ENCODE measurements around the gene HOXA11.

The HOXA11 gene

DNA sequence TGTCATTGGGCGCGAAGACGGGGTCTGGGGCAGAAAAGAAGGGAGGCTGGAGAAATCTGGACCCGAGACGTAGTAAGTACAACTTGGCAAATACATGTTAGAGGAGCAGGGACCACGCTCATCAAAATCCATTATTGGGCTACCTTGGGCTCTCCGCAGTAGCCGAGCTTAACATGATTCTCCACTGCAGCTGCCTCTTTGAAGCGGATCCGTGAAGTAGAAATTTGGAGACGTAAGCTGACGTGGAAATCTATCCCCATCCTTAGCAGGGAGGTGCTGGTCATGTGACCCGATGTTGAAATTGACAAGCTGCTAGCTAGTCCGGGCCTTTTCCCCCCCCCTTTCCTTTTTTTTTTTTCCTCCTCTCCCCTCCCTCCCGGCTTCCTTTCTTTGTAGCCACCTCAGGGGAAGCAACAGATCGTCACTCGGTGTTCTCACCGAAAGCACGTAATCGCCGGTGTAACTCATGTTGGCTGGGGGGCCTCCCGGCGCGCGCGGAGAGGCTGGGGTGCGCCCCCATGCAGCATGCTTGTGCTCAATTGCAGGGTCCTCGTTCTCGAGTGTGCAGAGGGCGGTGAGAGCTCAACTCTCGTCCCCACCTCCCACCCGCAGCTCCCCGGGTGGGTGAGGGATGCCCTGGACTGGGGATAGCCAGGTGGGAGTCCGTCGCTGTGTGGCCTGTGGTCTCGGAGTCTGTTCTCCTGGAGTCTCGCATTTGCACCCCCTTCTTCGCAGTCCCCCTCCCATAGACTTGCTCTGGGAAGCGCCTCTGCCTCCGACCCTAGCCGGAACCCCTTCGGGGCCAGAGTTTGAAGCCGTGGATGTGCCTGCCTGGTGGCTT lies at the start of gene HOXA11:
HOXA11 (minus strand) TSS at position 220 of the 841 bp plus-strand sequence; CDS start at position 132, 88 bp downstream.
- DNase-seq (ENCODE audit: low read depth): no peak

DNA sequence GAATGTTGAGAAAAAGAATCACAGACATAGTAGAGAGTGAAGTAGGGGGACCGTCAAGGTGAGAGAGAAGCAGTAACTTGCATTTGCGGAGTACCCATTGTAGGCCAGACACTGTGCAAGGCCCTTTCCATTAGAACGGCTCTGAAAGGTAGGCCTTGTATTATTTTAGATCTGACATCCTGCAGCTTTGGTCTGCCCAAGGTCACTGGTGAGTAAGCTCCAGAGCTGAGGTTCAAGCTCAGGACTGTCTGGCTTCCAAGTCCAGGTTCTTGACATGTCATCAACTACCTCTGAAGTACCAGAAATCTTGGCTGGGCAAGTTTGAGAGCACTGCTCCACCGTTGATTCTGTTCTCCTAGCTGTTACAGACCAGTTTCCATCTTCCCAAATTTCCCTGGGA lies 44.4 kb upstream of the HOXA11 start:
- no peak for DNase-seq (ENCODE audit: low read depth)

DNA sequence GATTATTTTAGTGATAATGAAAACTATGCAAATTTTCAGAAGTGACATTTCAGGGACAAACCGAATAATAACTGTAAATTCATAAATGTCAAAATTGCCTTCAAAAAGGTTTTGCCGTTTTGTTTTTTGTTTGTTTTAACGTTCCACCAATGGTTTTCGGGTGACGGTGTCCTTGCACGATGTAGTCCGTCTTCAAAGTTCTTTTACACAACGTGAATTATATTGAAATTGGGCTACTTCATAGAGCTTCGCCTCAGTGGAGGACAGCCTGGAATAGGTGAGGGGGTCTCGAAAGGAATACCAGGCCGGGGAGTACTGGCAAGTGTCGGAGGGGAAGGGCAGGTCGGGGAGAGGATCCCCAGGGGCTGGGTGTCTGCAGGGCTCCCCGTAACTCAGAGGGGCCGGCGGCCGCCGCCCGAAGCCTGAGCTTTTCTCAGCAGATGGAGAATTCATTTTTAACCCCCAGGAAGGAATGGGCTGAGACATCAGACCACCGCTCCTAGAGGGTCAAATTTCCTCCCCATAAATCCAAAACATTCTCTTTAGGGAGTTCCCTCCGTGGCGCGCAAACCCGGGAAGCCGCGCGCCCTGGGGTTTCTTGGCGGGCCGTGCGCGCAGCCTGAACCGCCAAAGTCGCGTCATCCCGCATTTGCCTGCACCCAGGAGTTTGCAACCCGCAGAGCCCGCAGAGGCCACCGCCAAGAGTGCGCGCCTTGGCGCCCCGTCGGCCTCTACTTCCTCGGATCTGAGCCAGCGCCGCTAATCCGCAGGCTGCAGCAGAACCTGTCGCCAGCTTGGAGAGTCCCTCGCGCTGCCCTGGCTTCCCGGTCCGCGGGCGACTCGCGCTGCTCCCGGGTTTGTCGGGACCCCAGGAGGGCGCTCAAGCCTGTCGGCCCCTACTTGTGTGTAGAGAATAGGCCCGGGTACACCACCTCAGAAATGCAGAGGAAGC lies 40.2 kb upstream of the HOXA11 start:
- no peak for DNase-seq (ENCODE audit: low read depth)

DNA sequence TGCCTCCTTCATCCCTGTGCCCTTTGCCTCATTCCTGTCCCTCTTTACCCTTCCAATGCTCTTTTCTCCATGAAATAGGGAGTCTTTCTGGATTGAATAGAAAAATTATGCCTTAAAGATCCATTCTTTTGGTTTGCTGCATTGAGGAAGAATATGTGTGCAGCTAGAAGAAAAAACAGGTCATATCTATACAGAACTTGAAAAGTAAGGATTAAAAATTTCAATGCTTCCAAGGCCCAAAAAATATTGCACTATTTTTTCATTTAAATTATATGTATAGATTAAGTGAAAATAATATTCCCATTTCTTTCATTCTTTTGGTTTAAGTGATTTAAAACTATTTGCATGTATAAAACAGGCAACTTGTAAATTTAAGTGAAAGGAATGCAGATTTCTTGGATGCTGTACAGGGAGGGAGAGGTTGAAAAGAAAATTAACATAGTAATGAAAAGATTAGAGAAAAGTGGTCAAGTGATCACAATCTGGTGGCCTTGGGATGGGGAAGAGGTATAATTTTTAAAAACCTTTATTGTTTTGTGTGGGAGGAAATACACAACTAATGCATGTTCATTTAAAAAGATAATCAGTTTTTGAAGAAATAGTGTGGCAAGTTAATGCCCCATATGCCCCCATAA lies 39.0 kb upstream of the HOXA11 start:
- DNase-seq (ENCODE audit: low read depth): no peak

DNA sequence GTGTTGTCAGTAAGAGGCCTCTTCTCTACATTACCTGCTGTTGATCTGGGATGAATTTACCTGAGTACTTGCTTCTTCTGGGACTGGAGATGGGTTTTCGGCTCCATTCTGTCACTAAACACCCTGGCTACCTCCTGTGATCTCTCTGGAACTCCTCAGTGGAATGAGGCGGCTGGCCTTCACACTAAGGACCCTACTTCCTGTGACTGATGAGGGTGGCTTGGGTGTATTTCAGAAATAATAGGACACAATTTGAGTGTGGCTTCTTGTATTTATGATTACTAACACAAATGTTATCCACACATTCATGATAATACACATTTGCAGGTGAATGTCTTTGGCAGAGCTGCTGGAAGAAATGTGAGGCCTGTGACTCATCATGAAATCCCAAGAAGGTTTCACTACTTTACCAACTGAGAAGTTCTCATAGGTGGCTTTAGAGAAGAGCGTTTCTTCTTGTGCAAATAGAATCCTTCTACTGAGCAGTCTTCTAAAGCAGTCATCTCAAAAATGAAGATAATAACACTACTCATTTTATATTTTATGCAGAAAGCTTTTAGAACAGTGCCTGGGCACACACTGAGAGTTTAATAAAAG lies 36.3 kb upstream of the HOXA11 start:
- no peak for DNase-seq (ENCODE audit: low read depth)

GRCh38 chr7:27220440-27220955 lies 35.5 kb upstream of the HOXA11 start:
- DNase-seq (ENCODE audit: low read depth): no peak

DNA sequence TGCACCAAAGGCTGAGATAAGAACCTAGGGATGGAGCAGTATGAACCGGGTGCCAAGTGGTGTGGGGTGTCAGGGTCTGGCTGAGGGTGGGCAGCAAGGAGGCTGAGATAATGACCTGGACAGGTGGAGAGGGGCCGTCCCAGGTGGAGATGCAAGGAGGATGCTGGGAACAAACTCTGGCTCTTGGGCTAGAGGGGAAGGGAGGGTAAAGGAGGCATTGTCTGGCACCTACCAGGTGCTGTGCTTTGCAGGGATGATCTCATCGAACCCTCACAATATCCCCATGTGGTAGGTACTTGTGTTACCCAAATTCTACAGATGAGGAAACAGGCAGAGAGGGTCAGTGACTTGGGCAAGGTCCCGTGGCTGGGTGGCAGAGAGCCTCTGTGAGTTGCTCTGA lies 34.8 kb upstream of the HOXA11 start:
- no peak for DNase-seq (ENCODE audit: low read depth)

DNA sequence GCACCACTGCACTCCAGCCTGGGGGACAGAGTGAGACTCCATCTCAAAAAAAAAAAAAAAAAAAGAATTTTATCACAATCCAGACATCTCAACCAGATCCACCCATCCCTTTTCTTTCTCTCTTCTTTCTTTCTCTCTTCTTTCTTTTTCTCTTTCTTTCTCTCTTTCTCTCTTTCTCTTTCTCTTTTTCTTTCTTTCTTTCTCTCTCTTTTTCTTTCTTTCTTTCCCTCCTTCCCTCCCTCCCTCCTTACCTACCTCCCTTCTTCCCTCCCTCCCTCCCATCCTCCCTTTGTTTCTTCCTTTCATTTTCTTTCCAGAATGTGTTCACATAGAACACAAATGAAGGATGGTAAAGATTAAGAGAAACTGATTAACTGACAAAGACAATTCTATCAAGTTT lies 32.9 kb upstream of the HOXA11 start:
- no peak for DNase-seq (ENCODE audit: low read depth)

DNA sequence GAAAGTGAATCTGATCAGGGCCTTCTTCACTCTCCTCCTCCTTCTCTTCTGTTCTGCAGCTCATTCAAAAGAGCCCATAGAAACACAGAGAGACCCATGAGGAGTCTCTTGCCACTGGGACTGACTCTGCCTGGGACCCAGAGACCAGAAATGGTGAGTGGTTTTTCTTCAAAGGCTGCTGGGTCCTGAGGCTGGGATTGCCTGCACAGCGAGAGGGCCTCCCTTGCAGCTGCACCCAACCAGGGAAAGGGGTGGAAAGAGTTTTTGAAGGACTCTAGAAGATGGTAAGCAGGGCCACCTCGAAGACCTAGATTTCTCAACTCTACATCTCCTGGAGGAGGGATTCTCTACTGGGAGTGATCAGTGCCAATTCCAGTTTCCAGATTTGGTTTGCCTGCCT lies 30.3 kb upstream of the HOXA11 start:
- DNase-seq (ENCODE audit: low read depth): no peak

DNA sequence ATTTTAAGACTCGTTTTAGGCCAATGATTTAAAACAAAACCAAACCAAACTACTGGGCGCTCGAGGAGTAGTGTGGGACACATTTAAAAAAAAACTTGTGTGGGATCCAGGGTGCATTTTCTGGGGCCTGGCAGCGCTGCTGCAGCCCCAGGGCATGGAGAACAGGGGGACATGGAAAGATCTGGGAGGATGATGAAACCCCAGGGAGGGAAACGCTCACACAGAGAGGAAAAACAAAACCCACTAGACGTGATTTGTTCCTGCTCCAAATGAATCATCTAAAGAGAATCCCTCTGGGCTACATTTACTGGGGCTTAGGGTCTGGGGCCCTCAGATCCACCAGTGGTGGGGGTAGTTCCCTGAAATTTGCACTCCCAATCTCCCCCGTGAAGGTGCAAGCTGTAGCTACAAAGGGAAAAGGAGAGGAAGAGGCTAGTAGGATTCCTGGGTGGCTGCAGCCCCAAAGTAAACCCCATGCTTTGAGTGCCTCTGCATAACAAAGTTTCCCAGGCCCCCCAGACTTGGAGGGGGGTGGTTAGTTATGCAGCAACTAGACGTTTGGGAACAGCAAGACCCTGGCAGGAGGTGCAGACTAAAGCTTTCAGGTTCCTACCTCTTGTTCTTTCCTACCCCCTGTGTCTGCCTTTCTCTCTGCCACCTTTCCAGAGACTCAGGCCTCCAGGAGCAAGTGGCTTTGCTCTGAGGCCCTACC lies 29.4 kb upstream of the HOXA11 start:
- no peak for DNase-seq (ENCODE audit: low read depth)

DNA sequence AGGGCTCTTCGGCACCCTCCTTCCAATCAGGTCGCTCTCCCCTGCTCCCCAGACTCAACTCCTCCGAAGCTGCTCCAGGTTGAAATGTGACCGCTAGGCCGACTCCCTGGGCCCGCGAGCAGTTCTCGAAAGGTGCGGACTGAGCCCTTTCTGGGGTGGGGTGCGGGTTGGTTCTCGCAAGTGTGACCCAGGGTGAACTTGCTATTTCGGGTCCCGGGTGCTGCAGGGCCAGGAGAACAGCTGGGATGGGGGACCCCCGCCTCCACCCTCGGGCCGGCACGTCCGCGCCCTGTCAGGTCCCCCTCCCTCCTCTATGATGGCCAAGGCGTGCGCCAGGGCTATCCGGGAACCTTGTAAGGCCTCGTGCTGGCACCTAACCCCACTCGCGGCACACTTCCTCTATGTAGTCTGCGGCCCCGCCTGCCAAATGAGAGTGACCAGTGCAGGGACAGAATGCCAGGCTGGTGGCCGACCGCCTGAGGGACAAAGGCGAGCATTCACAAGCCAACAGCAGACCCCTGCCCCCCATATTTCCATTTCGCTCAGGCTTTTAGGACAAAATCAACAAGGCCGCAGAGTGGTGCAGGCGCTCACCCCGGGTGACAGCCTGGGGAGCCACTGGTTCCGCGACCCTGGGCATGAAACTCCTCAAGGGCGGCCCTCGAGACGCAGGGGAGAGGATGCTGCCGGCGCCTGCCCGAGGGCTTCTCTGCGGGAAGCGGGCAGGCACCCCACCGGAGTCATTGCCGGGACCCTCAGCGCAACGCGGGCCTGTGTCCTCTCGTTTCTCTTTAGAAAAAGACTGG lies 28.6 kb upstream of the HOXA11 start:
- no peak for DNase-seq (ENCODE audit: low read depth)

DNA sequence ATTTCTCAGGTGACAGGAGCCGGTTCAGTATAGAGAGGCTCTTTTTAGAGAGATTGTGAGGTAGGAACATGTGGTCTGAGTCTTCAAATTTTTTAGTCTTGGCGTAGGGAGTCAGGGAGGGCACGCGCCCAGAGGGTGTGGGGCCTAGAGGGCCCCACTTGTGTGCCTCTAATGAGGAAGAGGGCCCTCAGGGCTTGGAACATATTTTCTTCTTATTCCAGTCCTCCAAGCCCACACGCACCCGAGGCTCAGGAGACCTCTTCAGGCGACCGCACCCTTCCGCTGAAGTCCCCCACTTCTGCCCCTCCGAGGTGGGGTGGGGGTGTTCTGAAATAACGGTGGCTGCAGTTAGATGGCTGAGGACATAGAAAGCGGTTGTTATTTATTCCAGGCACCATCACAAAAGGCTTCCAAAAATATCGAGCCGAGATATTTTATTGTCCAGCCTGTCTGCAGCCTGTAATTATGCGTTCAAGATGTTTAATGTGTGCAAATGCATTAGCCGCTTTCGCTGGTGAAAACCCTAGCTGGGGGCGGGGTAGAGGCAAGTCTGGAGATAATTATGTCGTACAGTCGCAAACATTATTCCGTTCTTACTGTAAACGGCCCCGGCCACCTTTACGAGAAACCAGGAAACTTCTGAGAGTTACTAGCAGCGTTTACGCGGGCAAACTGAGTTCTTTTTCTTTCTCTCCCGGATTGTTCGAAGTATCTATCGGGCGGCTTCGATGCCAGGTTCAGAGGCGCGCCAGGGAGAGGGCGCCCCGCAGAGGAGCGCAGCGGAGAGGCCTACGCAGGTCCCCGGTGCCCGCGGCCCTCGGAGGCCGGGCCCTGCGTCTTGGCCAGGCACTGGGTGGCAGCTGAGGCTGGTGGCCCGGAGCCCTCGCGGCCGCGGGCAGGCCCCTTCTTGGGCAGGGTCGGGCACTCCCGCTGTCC lies 27.7 kb upstream of the HOXA11 start:
- no peak for DNase-seq (ENCODE audit: low read depth)

GRCh38 chr7:27211764-27212204 lies 26.8 kb upstream of the HOXA11 start:
- DNase-seq (ENCODE audit: low read depth): no peak

DNA sequence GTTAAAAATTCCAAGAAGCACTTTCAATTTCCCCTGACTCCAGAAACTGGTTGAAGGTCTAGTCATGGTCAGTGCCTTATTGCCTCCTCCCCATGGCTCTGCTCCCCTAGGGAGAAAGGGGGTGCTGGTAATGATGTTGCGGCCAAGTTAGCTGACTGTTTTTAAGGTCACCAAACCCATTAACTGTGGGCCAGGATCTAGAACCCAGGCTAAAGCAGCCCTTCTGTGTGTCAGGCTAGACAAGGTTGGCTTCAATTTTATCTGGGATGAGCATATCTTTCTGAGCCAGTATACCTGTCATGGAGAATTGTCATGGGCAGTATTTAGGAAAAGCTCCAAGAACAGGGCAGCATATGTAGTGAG lies 26.0 kb upstream of the HOXA11 start:
- no peak for DNase-seq (ENCODE audit: low read depth)

DNA sequence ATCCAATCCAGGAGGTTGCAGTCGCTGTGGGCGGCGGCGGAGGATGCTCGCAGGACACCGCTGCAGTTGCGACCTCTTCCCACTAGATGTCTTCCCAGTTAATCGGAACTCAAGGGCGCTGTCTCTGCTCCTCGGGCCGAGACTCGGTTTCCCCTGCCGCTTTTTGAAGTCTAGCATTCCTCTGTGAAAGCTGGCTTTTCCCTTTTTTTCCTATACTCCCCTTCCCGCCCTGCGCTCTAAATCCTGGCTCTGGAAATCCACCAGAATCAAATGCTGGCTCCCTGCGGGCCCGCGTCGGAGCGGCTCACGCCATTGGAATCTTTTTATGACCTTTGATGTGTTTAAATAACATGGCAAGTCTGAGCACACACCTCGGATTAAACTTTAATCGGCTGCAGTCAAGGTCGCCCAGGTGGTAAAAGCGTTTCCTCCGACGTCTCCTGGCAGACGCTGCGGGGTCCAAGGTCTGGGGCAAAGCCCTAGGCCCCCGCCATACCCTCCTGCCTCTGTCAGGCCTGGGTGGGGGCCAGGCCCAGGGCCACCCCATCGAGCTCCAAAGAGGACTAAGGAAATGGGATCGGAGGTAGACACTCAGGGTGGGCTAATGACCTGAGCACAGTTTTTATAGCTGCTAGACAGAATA lies 25.5 kb upstream of the HOXA11 start:
- no peak for DNase-seq (ENCODE audit: low read depth)

DNA sequence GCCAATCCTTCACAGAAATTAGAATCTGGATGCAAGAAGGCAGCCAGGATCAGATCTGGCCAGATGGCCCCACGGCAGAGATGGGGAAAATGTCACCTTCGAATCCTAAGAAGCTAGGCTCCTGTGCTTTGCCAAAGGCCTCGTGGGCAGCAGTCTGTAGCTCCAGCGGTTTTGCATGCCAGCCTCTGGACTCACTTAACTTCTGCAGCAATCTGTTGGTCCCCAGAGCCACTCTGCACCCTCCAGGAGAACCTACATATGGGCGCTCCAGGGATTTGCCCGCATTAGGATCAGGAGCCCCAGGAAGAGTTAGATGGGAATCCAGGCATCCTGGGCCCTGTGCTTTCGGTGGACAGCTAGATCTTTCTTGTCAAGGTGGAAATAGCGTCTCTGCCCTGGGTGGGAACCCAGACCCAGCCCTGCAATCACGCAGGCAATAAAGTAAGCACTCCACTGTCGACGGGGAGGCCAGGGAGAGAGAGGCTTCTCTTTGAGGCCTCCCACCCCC lies 25.0 kb upstream of the HOXA11 start:
- DNase-seq (ENCODE audit: low read depth): no peak

DNA sequence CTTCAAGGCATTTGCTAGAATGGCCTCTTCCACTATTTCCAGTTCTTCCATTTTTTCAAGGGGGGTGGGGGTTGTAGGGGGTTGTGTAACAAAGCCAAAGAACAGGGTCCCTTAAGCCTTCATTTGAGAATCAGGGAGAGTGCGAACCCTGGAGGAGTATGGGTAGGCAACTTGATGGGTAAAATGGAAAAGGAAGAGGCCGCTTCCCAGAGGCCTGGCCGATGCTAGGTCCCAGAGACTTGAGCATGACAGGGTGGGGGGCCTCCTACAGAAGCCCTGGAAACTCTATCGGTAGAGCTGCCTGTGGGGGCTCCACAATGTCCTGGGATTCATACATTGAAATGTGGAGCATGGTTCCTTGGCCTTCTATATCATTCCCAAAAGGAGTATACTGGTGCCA lies 24.0 kb upstream of the HOXA11 start:
- DNase-seq (ENCODE audit: low read depth): no peak

DNA sequence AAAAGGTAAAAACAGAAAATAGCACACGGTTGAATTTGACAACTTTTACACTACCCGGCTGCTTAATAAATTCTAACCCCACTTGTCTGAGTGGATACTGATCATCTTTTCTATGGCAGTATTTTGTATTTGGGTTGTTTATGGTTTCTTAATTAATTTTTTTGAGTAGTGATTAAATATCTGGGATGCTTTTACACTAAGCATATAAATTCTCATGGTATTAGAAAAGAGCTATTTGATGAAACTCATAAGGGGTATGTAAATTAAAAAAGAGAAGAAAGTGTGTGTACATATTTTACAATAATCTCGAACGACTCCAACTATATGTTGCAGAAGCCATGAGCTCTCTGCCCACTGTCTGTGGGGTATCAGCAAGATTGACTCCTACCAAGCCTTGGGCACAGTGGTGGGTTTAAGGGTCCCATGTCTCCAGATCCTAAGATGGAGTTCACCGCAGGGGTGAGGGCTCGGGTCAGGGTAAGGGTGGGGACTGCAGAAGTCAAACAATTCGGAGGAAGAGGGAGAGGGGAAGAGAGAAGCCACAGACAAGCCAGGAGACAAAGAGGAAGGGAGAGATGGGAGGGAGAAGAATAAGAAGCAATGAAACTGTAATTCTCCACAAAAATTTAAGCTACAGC lies 22.4 kb upstream of the HOXA11 start:
- DNase-seq (ENCODE audit: low read depth): no peak
